ENCODE data around the gene METTL25B.

DNA sequence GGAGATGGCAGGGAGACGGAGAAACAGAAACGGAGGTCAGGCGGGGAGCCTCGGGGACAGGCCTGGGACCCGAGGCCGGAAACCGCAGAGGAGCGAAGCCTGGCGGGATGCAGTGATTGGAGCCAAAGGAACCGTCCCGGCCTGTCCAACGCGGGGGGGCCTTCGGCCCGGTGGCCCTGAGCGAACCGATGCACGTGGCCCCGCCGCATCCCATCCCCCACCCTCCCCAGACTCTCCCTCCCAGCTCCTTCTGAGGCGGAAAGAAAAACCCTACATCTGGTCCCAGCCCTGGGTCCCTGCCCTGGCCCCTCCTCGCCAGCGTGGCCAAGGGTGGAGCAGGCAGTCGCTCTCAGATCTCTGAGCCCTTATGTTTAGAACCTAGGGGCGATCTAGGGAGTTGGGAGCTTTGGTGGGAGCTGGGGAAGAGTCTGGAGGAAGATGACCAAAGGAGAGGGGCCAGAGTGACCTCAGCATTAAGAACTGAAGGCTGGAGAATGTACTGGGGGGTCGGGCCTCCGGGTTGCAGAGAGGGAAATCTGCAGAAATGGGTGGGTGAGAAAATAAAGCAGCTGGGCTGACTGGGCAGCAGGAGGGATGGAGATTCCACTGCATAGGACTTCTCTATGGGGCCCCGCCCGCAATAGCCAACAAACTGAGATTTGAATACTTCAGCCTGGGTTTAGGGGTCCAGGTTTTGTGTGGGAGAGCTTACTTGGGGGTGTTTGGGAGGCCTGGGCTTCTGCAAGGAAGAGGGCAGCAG, 21.4 kb upstream of the METTL25B start:
- TF ChIP-seq POLR2A (IDR thresholded peaks at IDR 0.05; ENCODE audit: low read depth, low read length) (no peak), POLR2AphosphoS5 (IDR thresholded peaks at IDR 0.05; ENCODE audit: low read depth, low read length) (no peak), SPI1 (IDR thresholded peaks at IDR 0.05; ENCODE audit: low read depth, low read length) (no peak)
